AG09319 (cell line): ENCODE measurements around the gene MAP1A.

Experiments
- DNase-seq: peaks from one replicate; pipeline ENCODE4 v3.0.0-alpha.2; 2010; ENCODE audit warnings: low read depth; ENCODE audit errors: extremely low read depth
- TF ChIP-seq, protein P1 (sequence below): IDR thresholded peaks from 2 replicates; pipeline ENCODE4 v1.5.1; 2011; ENCODE audit warnings: low read depth, mild to moderate bottlenecking, inconsistent platforms, low read length, moderate library complexity

MAP1A gene

DNA sequence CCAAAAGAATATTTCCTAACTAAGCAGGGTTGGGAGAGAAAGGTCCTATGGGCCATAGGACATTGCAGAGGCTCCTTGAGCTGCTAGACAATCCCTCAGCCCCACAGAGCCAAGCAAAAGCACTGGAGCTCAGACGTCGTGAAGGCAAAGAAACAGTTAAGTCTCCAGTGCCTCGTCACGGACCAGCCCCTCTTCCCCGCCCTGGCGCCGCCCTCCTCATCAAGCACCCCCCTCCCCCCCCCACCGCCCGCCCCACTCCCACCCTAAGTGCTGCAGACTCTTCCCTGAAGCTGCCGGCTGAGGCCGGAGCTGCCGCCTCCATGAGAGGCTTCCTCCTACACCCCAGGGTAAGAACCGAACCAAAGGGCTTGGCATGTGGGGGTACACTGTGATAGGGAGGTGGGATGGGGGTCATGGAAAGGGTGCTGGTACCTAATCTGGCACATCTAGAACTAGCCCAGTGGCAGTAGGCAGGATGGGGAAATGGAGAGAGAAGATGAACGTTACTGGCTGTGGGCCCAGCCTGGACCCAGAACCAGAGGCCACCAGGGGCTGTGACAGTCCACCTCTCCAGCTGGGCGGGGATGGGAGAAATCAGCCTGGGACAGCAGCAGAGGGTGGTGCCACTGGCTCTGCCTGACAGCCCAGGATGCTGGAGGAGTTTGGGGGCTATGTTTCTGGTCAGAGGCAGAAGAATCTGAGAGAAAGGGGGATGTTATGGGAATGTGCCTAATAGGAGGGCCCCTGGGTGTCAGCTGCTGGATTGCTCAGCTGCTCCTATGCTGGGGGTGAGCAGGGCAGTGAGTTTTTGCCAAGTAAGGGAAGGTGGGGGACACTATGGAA lies at the start of gene MAP1A:
TSS of gene MAP1A (plus strand) at position 255 of the 843 bp plus-strand sequence. CDS start 3,866 bp downstream, outside the sequence.
- TF ChIP-seq, protein P1, sequence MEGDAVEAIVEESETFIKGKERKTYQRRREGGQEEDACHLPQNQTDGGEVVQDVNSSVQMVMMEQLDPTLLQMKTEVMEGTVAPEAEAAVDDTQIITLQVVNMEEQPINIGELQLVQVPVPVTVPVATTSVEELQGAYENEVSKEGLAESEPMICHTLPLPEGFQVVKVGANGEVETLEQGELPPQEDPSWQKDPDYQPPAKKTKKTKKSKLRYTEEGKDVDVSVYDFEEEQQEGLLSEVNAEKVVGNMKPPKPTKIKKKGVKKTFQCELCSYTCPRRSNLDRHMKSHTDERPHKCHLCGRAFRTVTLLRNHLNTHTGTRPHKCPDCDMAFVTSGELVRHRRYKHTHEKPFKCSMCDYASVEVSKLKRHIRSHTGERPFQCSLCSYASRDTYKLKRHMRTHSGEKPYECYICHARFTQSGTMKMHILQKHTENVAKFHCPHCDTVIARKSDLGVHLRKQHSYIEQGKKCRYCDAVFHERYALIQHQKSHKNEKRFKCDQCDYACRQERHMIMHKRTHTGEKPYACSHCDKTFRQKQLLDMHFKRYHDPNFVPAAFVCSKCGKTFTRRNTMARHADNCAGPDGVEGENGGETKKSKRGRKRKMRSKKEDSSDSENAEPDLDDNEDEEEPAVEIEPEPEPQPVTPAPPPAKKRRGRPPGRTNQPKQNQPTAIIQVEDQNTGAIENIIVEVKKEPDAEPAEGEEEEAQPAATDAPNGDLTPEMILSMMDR, result no peak
- DNase-seq, result peak; percentile 48

DNA sequence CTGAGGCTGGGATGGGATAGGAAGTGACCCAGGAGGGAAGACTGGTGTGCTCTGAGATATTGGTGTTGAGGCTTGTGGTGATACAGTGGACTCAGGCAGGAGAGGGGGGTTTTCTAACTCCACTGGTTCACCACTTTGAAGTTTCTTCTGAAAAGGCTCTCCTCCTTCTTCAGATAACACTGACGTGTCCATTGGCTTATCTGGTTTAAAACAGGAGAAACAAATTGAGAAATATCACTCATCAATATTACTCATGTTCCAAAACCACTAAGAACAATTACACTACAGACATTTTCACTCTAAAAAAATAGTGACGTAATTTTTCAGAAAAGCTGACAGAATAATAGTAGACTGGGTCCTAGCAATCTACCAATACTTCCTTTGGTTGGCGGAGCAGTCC lies 47.5 kb upstream of the MAP1A start:
- DNase-seq, result no peak
- TF ChIP-seq, protein P1, result no peak

DNA sequence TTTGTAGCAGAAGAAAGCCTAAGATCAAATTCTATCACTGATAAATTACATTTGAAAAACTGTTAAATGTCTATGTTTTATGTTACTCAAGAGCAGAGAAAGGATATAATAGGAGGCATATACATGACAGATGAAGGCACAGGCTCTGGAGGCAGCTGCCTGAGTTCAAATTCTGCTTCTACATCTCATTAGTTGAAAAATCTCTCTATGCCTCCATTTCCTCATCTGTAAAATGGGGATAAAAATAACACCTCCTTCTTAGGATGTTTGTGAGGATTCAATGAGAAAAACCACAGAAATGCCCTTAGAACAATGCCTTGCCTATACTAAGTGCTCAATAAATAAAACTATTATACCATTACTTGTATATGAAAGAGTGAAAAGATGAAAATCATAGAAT lies 45.4 kb upstream of the MAP1A start:
- TF ChIP-seq, protein P1, result no peak
- DNase-seq, result no peak

- DNase-seq, result no peak
- TF ChIP-seq, protein P1, result no peak
Observed at GRCh38 chr15:43473885-43474284, 43.5 kb upstream of the MAP1A start.

DNA sequence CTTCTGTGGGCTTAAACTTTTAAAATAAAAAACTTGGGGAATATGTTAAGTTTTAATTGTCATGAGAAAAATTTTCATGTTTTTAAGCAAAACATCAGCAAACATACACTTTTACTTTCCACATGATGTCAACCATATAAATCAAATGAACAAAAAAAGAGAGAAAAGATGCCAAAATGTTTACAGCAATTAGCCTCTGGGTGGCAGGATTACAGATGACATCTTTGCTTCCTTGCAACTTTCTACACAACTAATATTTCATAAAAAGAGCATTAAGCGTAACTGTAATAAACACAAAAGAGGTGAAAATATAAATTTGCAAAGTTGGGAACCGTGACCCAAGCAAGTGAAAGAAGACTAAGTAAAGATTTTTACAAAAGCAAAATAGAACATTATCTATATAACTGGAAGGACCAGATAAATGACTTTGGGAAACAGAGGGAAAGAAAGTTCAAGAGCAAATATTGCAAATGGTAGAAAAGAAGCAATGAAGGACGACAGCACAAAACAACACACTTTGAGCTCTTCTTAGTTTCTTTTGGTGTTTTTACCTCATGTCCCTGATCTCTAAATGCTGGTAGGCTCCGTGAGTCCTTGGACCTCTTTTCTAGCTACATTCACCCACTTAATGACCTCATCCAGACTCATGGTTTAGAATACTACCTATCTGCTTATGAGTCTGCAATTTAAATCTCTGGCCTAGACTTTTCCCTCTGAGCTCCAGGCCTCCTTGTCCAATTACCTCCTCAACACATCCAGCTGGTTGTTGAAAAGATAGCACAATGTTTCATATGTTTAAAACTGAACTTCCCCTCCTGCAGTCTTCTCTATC lies 33.9 kb upstream of the MAP1A start:
- TF ChIP-seq, protein P1, result peak; percentile 36
- no peak for DNase-seq

DNA sequence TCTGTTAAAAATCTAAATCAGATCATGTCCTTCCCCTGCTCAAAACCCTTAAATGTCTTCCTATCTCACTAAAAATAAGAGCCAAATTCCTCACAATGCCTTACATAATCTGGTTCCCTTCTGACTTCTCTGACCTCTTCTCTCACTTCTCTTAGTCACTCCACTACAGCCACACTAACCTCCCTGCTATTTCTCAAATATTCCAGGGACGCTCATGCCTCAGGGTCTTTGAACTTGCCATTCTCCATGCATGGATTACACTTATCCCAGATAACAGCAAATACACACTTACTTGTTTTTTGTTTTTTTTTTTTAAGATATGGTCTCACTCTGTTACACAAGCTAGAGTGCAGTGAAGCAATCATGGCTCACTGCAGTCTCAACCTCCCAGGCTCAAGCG lies 33.0 kb upstream of the MAP1A start:
- TF ChIP-seq, protein P1, result no peak
- DNase-seq, result no peak
